HepG2 (cell line): ENCODE data around the gene ASF1B. TPM values are rescaled to one million over a fixed set of nuclear protein-coding genes. Genes with fewer than 3 reads are reported as not detected.

Source experiments
- ATF4 ChIP-seq, 2 experiments: fragments of 450-650 bp in 1 of 2; sonication (generic) in 1 of 2; formaldehyde crosslinking; IDR thresholded peaks; 2 replicates each; pipeline versions ENCODE4 v1.5.0 to v1.8.0; 2020 to 2022; ENCODE audit warnings: mild to moderate bottlenecking in 1 of 2, missing genetic modification reagents in 1 of 2
- CBX5 ChIP-seq: sonication (generic); formaldehyde crosslinking; IDR thresholded peaks from 2 replicates; pipeline ENCODE4 v1.4.0; 2020; ENCODE audit warnings: missing genetic modification reagents, borderline replicate concordance
- ELF1 ChIP-seq: sonication (generic); formaldehyde crosslinking; IDR thresholded peaks from 2 replicates; pipeline ENCODE4 v1.4.0; 2020; ENCODE audit warnings: missing genetic modification reagents
- GATAD1 ChIP-seq: IDR thresholded peaks from 2 replicates; pipeline ENCODE4 v1.6.1; 2016; ENCODE audit warnings: missing genetic modification reagents, missing compliant biosample characterization
- MED8 ChIP-seq: sonication (generic); formaldehyde crosslinking; IDR thresholded peaks from 2 replicates; pipeline ENCODE4 v1.8.1; 2023; ENCODE audit warnings: mild to moderate bottlenecking, missing genetic modification reagents; ENCODE audit not compliant: insufficient replicate concordance
- MYPOP ChIP-seq: sonication (generic); formaldehyde crosslinking; IDR thresholded peaks from 2 replicates; pipeline ENCODE4 v1.8.1; 2023; ENCODE audit warnings: mild to moderate bottlenecking, moderate library complexity, missing genetic modification reagents
- MZF1 ChIP-seq: sonication (generic); formaldehyde crosslinking; IDR thresholded peaks from 2 replicates; pipeline ENCODE4 v1.8.1; 2023; ENCODE audit warnings: mild to moderate bottlenecking, missing genetic modification reagents, borderline replicate concordance
- POGK ChIP-seq: sonication (generic); formaldehyde crosslinking; conservative IDR thresholded peaks from 2 replicates; pipeline ENCODE4 v1.8.0; 2022; ENCODE audit warnings: mild to moderate bottlenecking, moderate library complexity, missing genetic modification reagents
- SNAPC4 ChIP-seq: sonication (generic); formaldehyde crosslinking; IDR thresholded peaks from 2 replicates; pipeline ENCODE4 v1.4.0; 2020; ENCODE audit warnings: mild to moderate bottlenecking, missing genetic modification reagents
- TARDBP ChIP-seq: sonication (generic); formaldehyde crosslinking; IDR thresholded peaks from 2 replicates; pipeline ENCODE4 v1.8.0; 2022; ENCODE audit warnings: mild to moderate bottlenecking, missing genetic modification reagents
- ZBTB10 ChIP-seq: sonication (generic); formaldehyde crosslinking; IDR thresholded peaks from 2 replicates; pipeline ENCODE4 v1.4.0; 2020; ENCODE audit warnings: missing genetic modification reagents, borderline replicate concordance
- ZFX ChIP-seq: sonication (generic); formaldehyde crosslinking; IDR thresholded peaks from 2 replicates; pipeline ENCODE4 v1.4.0; 2020; ENCODE audit warnings: mild to moderate bottlenecking, low read depth, missing genetic modification reagents, moderate library complexity
- ZIK1 ChIP-seq: sonication (generic); formaldehyde crosslinking; IDR thresholded peaks from 2 replicates; pipeline ENCODE4 v1.5.0; 2020; ENCODE audit warnings: mild to moderate bottlenecking, low read depth, missing genetic modification reagents, borderline replicate concordance
- ZNF124 ChIP-seq: sonication (generic); formaldehyde crosslinking; IDR thresholded peaks from 2 replicates; pipeline ENCODE4 v1.4.0; 2020; ENCODE audit warnings: missing genetic modification reagents
- polyA plus RNA-seq, 8 experiments: library from polyadenylated mRNA; depleted of rRNA in 3 of 8; stranded (reverse) in 7 of 8; unstranded in 1 of 8; fragments of >200 nt; fragmentation: Illumina TruSeq in 4 of 8; extraction: Trizol in 4 of 8; gene quantifications; 2 replicates each; pipeline versions ENCODE4 v1.2.1 to v1.2.3, GENCODE V29; 2011 to 2016; ENCODE audit warnings: low read depth in 4 of 8, missing spikeins in 1 of 8, mixed read lengths in 1 of 8; ENCODE audit not compliant: insufficient read depth in 1 of 8
- total RNA-seq, 5 experiments: library from RNA; depleted of rRNA; stranded (reverse); fragments of >200 nt; fragmentation: Illumina TruSeq; extraction: Trizol; gene quantifications; 2 replicates each; pipeline ENCODE4 v1.2.3, GENCODE V29; 2016; ENCODE audit warnings: low read depth in 1 of 5

The ASF1B gene
- total and polyA plus RNA-seq, 2 of the 13 experiments (the other 11 are each of a cell fraction or from before 2014, with no cell fraction given) = 18.2 to 24.8 TPM

GRCh38 chr19:14118165-14119051, 18.0 kb downstream of the ASF1B start (continued):
- TF ChIP-seq POGK (CRISPR knock-in tag) (0 out of 2 replicates have a peak, but pooled peaks have one; percentile 52), ELF1 (peak; percentile 52; the same call in 1 of the 2 replicates), GATAD1 (CRISPR knock-in tag) (peak; percentile 56), ZIK1 (CRISPR knock-in tag) (0 out of 2 replicates have a peak, but pooled peaks have one; percentile 25), ZBTB10 (CRISPR knock-in tag) (0 out of 2 replicates have a peak, but pooled peaks have one; percentile 20), TARDBP (CRISPR knock-in tag) (0 out of 2 replicates have a peak, but pooled peaks have one; percentile 30), ZFX (CRISPR knock-in tag) (peak; percentile 95), ZNF124 (peak; percentile 82; the same call in 1 of the 2 replicates), CBX5 (CRISPR knock-in tag) (peak; percentile 43; the same call in 1 of the 2 replicates), SNAPC4 (CRISPR knock-in tag) (0 out of 2 replicates have a peak, but pooled peaks have one; percentile 57), MYPOP (CRISPR knock-in tag) (0 out of 2 replicates have a peak, but pooled peaks have one; percentile 41), ATF4 (CRISPR knock-in tag; IDR thresholded peaks at IDR 0.05) (0 out of 4 replicates have a peak, but pooled peaks of 1 of the 2 experiments have one; percentile 23), MED8 (peak; percentile 30), MZF1 (no peak)
